BLaER1 (cell line): Measurements from ENCODE around the gene PALD1.
"Not testable (repeated sequence)": the region's sequence is repeated elsewhere in the genome, so short reads cannot be mapped to it uniquely, and the experiment has no call there.

Source experiments
- H3K27ac ChIP-seq: shearing (Covaris generic); formaldehyde crosslinking; 2 replicates; pipeline ENCODE4 v1.8.1; 2022
- H3K27me3 ChIP-seq: shearing (Covaris generic); formaldehyde crosslinking; 2 replicates; pipeline ENCODE4 v1.8.1; 2022
- H3K36me3 ChIP-seq: shearing (Covaris generic); formaldehyde crosslinking; 2 replicates; pipeline ENCODE4 v1.8.1; 2022
- H3K4me1 ChIP-seq: shearing (Covaris generic); formaldehyde crosslinking; 2 replicates; pipeline ENCODE4 v1.8.1; 2022
- H3K4me2 ChIP-seq: shearing (Covaris generic); formaldehyde crosslinking; 2 replicates; pipeline ENCODE4 v1.8.1; 2022
- H3K4me3 ChIP-seq: shearing (Covaris generic); formaldehyde crosslinking; 2 replicates; pipeline ENCODE4 v1.8.1; 2022
- H3K9ac ChIP-seq: shearing (Covaris generic); formaldehyde crosslinking; 2 replicates; pipeline ENCODE4 v1.8.1; 2022
- H3K9me3 ChIP-seq: shearing (Covaris generic); formaldehyde crosslinking; 2 replicates; pipeline ENCODE4 v1.8.1; 2022
- H4K20me1 ChIP-seq: shearing (Covaris generic); formaldehyde crosslinking; 2 replicates; pipeline ENCODE4 v1.8.1; 2022
- Cebpa-rat ChIP-seq: shearing (Covaris generic); IDR thresholded peaks from 2 replicates; pipeline ENCODE4 v1.8.1; 2022

PALD1 gene

DNA sequence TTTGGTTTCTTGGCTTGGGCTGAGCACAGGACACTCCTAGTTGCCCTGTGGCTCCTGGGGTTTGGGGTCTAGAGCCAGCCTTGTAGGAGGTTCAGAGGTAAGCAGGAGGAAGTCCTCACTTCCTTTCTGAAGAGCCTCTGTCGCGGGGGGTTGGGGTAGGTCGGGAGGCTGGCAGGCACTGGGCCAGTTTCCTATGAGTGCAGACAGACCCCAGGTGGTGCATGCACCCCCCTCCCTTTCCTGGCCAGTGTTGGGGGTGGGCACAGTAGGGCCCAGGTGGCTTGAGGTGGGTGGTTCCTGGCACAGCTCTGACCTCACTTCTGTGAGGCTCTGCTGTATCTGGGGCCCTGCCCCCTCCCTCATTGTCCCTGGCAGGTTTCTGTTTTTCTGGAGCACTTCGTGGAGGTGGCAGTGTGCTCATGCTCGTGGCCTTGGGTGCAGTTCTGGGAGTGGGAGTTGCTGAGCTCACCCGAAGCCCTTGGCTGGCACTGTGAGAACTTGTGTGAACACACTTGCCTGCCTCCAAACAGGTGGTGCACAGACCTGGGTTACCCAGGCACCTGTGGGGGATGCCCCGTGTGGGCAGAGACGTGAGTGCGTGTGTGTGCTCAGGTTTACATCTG is 1.8 kb downstream of the PALD1 start:
- H3K36me3 ChIP-seq, result peaks cover 25% of the 10 kb centered on the region
- peak overlapping the region; percentile 81 for H3K4me2 ChIP-seq
- H3K27ac ChIP-seq, result peak overlapping the region; percentile 87
- no peaks in the 10 kb centered on the region for H3K27me3 ChIP-seq
- peak overlapping the region; percentile 82 for H3K4me3 ChIP-seq
- no peaks in the 10 kb centered on the region for H3K9me3 ChIP-seq
- H3K4me1 ChIP-seq, result peaks cover 83% of the 10 kb centered on the region
- peak overlapping the region; percentile 91 for H3K9ac ChIP-seq
- no peak for TF ChIP-seq Cebpa-rat
- H4K20me1 ChIP-seq, result peaks cover 42% of the 10 kb centered on the region

DNA sequence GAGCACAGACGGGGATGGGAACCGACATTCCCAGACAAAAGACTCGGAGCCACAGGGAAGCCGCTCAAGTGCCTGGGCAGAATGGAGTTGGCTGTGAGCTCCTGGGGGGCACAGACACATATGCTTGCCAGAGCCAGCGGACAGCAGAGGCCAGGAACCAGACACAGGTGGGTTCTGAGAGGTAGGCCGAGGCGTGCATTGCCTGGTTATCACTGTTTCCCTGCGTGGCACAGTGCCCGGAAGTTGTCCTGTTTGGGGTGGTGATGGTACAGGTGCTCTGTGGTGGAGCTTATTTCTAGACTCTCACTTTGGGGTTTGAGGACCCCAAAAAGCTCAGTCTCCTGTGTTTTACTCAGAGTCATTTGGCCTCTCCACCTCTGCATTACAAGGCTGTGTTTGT is 2.5 kb downstream of the PALD1 start:
- Histone ChIP-seq H3K4me2 (peak overlapping the region; percentile 81), H3K4me1 (peaks cover 83% of the 10 kb centered on the region), H3K27me3 (no peaks in the 10 kb centered on the region), H3K9ac (peak overlapping the region; percentile 91), H4K20me1 (peaks cover 46% of the 10 kb centered on the region), H3K9me3 (no peaks in the 10 kb centered on the region), H3K27ac (peak overlapping the region; percentile 87), H3K4me3 (peak overlapping the region; percentile 82; the same call in 1 of the 2 replicates), H3K36me3 (peaks cover 33% of the 10 kb centered on the region)
- TF ChIP-seq Cebpa-rat, result no peak

DNA sequence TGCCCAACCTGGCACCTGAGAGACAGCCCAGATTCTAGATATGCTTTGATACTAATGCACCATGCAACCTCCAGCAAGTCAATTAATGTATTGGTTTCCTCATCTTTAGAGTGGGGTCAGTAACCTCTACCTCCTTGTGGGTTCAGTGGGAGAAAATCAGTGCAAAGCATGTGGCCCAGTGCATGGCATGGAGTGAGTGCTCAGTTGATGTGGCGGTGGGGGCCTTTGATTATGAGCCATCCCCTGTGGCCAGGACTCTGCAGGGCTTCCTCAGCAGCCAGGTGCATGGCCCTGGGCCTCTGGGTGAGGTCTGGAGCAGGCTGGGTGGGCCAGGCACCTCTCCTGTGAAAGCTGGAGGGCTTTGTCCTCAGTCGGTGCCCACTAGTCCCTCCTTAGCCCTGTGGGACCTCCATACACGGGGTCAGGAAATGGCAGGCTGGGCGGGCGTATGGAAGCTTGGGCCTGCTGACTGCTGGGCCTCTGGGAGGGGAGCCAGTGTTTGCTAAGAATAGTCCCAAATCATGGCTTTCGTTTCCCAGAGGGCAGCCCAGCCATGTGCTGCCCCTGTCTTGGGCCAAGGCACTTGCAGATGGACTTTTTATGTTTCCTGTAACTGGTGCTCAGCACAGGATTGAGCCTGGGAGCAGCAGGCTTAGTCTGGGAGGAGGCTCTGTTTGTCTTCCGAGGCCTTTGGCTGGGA is 3.4 kb downstream of the PALD1 start:
- H3K36me3 ChIP-seq, result peaks cover 42% of the 10 kb centered on the region
- H3K27me3 ChIP-seq, result no peaks in the 10 kb centered on the region
- peaks cover 82% of the 10 kb centered on the region for H3K4me1 ChIP-seq
- no peak for TF ChIP-seq Cebpa-rat
- peak overlapping the region; percentile 91 for H3K9ac ChIP-seq
- H4K20me1 ChIP-seq, result peaks cover 53% of the 10 kb centered on the region
- H3K27ac ChIP-seq, result peak overlapping the region; percentile 87
- H3K4me2 ChIP-seq, result peak overlapping the region; percentile 81
- H3K9me3 ChIP-seq, result no peaks in the 10 kb centered on the region
- peak overlapping the region; percentile 82 for H3K4me3 ChIP-seq

DNA sequence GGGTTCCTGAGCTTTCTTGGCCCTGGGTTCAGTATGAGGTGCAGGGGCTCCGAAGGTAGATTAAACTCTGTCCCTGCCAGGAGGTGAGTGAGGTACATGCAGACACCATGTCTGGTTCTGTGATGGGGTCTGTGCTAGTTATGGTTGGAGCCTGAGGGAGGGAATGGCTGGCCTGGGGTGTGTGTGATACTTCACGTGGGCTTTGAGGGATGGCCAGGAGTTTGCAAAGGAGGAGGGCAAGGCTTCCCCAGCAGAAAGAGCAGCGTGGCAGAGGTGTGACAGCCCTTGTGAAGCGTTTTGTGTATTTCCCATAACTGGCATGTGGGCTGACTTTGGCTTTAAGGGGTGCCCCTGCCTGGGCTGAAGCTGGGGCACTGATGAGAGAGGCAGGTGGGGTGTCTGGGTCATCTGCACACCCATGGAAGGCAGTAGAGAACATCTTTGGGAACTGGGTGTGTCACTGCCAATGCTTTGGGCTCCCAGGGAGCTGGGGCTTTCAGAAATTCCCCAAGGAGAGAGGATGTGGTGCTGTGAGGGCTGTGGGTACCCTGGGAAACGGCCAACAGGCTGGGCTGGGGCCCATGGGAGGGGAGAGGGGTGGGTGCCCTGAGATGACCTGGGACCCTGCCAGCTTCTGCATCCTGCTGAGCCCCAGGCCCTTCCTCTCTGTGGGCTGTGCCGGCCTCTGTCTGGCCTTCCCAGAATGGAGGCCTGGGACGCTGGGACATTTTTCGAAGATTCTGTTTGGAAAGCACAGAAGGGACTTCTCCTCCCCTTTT is 4.6 kb downstream of the PALD1 start:
- Histone ChIP-seq H3K4me1 (peaks cover 74% of the 10 kb centered on the region), H3K4me3 (peak overlapping the region; percentile 39; the same call in 1 of the 2 replicates), H3K9ac (peak overlapping the region; percentile 64), H3K27me3 (no peaks in the 10 kb centered on the region), H3K36me3 (peaks cover 52% of the 10 kb centered on the region), H3K27ac (peak overlapping the region; percentile 87), H3K4me2 (peak overlapping the region; percentile 81), H3K9me3 (no peaks in the 10 kb centered on the region), H4K20me1 (peaks cover 53% of the 10 kb centered on the region)
- no peak for TF ChIP-seq Cebpa-rat

DNA sequence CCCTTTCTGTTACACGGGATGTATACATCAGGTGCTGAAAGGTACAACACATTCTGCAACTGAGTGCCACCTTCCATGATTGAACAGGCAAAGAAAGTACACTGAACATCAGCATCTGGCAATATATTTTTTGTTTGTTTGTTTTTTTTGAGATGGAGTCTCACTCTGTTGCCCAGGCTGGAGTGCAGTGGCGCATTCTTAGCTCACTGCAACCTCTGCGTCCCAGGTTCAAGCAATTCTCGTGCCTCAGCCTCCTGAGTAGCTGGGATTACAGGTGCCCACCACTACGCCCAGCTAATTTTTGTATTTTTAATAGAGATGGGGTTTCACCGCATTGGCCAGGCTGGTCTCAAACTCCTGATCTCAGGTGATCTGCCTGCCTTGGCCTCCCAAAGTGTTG is 5.3 kb downstream of the PALD1 start:
- H3K9ac ChIP-seq, H3K27me3 ChIP-seq, H3K27ac ChIP-seq, H3K9me3 ChIP-seq, H3K4me3 ChIP-seq: not testable (repeated sequence)
- peaks cover 58% of the 10 kb centered on the region for H4K20me1 ChIP-seq
- H3K4me2 ChIP-seq, result peak overlapping the region; percentile 81
- H3K4me1 ChIP-seq, result peaks cover 79% of the 10 kb centered on the region
- peaks cover 52% of the 10 kb centered on the region for H3K36me3 ChIP-seq

DNA sequence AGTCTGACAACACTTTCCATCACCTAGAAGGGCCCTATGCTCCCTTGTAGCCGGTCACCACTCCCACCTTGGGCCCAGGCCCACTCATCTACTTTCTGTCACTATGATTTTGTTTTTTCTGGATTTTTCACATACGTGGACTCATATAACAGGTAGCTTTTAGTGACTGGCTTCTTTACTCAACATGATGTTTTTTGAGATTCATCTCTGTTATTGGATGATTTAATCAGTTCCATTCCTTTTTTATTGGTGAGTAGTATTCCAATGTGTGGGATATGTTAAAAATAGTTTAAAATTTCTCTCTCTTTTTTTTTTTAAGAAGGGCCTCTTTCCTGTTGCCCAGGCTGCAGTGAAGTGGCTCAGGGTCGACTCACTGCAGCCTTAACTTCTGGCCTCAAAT is 9.3 kb downstream of the PALD1 start:
- Histone ChIP-seq H3K36me3 (peaks cover 44% of the 10 kb centered on the region), H3K9ac (no peak overlapping the region), H3K4me1 (peaks cover 81% of the 10 kb centered on the region), H3K4me2 (no peak overlapping the region), H3K27ac (no peak overlapping the region), H3K9me3 (no peaks in the 10 kb centered on the region), H3K27me3 (no peaks in the 10 kb centered on the region), H3K4me3 (no peak overlapping the region), H4K20me1 (peaks cover 57% of the 10 kb centered on the region)
- TF ChIP-seq Cebpa-rat, result no peak

DNA sequence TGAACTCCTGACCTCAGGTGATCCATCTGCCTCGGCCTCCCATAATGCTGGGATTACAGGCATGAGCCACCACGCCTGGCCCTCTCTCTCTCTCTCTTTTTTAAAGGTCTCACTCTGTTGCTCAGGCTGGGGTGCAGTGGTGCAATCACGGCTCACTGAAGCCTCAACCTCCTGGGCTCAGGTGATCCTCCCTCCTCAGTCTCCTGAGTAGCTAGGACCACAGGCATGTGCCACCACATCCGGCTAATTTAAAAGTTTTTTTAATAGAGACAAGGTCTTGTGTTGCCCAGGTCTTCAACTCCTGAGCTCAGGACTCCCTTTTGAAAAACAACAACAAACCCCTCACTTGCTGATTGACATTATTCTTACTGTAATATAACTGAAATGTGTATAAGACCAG is 11.6 kb downstream of the PALD1 start:
- Histone ChIP-seq H3K4me3 (no peak overlapping the region), H3K4me1 (peaks cover 89% of the 10 kb centered on the region)

DNA sequence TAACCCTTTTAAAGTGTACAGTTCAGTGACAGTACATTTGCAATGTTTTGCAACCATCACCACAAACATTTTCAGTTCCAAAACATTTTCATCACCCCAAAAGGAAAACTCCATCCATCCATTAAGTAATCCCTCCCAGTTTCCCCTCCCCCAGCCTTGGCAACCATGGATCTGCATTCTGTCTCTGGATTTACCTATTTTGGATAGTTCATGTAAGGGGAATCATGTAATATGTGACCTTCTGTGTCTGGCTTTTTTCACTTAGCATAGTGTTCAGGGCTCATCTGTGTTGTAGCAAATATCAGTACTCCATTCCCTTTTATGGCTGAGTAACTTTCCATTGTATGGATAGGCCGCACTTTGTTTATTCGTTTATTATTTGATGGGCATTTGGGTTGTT is 13.0 kb downstream of the PALD1 start:
- Histone ChIP-seq H3K36me3 (peaks cover 14% of the 10 kb centered on the region), H3K9me3 (no peaks in the 10 kb centered on the region), H4K20me1 (peaks cover 36% of the 10 kb centered on the region), H3K4me2 (peak overlapping the region; percentile 76), H3K27ac (peak overlapping the region; percentile 72), H3K4me1 (peaks cover 91% of the 10 kb centered on the region), H3K27me3 (no peaks in the 10 kb centered on the region), H3K9ac (no peak overlapping the region), H3K4me3 (no peak overlapping the region)
- TF ChIP-seq Cebpa-rat, result no peak

More for the DNA sequence above, 11.6 kb downstream of the PALD1 start:
- Histone ChIP-seq H3K9me3 (no peaks in the 10 kb centered on the region), H3K9ac (peak overlapping the region; percentile 22; the same call in 1 of the 2 replicates), H4K20me1 (peaks cover 45% of the 10 kb centered on the region), H3K4me2 (peak overlapping the region; percentile 76), H3K27ac (peak overlapping the region; percentile 72), H3K27me3 (no peaks in the 10 kb centered on the region), H3K36me3 (peaks cover 29% of the 10 kb centered on the region)
- TF ChIP-seq Cebpa-rat, result no peak; the same call in 1 of the 2 replicates

DNA sequence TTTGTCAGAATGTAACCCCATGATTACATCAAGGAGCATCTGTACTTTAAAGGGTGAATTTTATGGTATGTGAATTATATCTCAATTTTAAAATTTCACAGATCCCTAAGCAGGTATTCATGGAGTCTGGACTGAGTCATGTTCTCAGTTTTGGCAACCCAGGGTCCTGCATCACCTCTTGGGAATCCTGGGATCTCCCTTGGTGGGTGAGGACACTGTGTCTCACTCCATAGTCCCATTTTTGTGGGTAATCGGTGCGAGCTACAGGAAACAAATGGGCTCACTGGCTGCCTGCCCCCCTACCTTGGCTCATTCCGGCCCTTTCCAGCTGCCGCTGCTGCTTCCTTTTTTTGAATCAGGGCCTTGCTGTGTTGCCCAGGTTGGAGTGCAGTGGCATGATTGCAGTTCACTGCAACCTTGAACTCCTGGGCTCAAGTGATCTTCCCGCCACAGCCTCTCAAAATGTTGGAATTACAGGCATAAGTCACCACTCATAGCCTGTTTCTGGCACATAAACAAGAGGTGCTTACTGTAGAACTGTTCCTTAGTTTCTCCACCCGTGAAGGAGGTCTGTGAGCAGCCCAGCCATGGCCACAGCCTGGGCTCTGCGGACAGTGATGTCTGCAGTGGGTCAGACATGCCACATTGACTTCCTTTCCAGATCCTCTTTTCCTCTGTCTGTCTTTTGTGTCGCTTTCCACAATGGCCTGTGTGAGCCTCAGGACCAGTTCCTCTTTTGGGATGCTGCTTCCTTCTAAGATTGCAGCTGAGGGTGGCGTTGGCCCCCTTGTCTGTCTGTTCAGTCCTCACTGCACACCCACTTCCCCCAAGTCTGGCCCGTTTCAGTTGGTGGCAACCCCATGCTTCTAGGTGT is 14.5 kb downstream of the PALD1 start:
- Histone ChIP-seq H3K4me3 (peak overlapping the region; percentile 56), H3K27ac (peak overlapping the region; percentile 80), H3K9me3 (no peaks in the 10 kb centered on the region), H3K4me2 (peak overlapping the region; percentile 87), H3K9ac (peak overlapping the region; percentile 70), H3K4me1 (peaks cover 100% of the 10 kb centered on the region), H3K36me3 (peaks cover 1% of the 10 kb centered on the region; the same call in 1 of the 2 replicates), H3K27me3 (no peaks in the 10 kb centered on the region), H4K20me1 (peaks cover 39% of the 10 kb centered on the region)
- no peak for TF ChIP-seq Cebpa-rat
